ENCODE measurements around the gene LRG1.

DNA sequence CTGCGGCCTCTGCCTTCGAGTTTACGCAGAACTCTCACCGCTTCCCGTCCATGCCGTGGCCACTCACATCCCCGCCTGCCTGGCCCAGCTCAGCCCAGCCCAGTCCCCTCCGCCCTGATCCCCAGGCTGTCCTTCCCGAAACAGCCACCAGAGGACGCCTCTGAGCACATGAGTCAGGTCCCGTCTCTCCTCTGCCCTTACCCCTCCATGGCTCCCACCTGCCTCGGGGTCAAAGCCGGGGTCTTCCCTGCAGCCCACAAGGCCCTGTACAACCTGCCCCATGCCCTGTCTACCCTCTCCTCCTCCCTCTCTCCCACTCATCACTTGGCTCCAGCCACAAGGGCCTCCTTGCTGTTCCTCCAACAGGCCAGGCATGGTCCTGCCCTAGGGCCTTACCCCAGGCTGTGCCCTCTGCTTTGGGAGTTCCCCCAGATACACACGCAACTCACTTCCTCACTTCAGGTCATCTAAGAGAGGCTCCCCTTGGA is 27.8 kb upstream of the LRG1 start:
- TF ChIP-seq FOXM1 (IDR thresholded peaks at IDR 0.05; ENCODE audit: low read depth) (no peak), EZH2phosphoT487 (IDR thresholded peaks at IDR 0.05; ENCODE audit: borderline replicate concordance, low read depth) (no peak)
- TF ChIP-seq, protein P1, sequence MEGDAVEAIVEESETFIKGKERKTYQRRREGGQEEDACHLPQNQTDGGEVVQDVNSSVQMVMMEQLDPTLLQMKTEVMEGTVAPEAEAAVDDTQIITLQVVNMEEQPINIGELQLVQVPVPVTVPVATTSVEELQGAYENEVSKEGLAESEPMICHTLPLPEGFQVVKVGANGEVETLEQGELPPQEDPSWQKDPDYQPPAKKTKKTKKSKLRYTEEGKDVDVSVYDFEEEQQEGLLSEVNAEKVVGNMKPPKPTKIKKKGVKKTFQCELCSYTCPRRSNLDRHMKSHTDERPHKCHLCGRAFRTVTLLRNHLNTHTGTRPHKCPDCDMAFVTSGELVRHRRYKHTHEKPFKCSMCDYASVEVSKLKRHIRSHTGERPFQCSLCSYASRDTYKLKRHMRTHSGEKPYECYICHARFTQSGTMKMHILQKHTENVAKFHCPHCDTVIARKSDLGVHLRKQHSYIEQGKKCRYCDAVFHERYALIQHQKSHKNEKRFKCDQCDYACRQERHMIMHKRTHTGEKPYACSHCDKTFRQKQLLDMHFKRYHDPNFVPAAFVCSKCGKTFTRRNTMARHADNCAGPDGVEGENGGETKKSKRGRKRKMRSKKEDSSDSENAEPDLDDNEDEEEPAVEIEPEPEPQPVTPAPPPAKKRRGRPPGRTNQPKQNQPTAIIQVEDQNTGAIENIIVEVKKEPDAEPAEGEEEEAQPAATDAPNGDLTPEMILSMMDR (IDR thresholded peaks at IDR 0.05): peak; percentile 88
- TF ChIP-seq, protein P2, sequence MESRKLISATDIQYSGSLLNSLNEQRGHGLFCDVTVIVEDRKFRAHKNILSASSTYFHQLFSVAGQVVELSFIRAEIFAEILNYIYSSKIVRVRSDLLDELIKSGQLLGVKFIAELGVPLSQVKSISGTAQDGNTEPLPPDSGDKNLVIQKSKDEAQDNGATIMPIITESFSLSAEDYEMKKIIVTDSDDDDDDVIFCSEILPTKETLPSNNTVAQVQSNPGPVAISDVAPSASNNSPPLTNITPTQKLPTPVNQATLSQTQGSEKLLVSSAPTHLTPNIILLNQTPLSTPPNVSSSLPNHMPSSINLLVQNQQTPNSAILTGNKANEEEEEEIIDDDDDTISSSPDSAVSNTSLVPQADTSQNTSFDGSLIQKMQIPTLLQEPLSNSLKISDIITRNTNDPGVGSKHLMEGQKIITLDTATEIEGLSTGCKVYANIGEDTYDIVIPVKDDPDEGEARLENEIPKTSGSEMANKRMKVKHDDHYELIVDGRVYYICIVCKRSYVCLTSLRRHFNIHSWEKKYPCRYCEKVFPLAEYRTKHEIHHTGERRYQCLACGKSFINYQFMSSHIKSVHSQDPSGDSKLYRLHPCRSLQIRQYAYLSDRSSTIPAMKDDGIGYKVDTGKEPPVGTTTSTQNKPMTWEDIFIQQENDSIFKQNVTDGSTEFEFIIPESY (IDR thresholded peaks at IDR 0.05; ENCODE audit: borderline replicate concordance, low read depth): no peak

All from SK-N-SH (cell line).